DMS 273 (cell line): ENCODE data around the gene PTPRD.

ENCODE experiments used
- DNase-seq: peaks from one replicate; lab custom pipeline; 2025; ENCODE audit not compliant: unreplicated experiment; lab: John Stamatoyannopoulos, UW

PTPRD gene

DNA sequence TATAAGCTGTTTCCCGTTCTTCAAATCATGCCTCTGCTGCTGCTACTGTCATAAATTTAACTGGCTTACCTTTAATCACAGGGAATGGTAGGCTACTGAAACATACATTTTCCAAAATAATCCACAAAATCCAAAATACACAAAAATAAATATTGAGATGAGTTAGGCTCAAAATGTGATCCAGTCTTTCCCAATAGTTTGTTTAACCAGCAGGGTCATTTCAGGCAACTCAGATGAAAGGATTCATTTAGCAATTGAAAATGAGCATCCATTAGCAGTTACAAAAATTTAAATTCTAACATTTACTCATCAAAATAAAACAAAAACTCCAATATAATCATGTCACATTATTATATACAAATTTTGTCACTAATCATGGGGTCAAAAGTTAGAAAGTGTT, 1797.6 kb downstream of the PTPRD start:
- DNase-seq, result no peak

DNA sequence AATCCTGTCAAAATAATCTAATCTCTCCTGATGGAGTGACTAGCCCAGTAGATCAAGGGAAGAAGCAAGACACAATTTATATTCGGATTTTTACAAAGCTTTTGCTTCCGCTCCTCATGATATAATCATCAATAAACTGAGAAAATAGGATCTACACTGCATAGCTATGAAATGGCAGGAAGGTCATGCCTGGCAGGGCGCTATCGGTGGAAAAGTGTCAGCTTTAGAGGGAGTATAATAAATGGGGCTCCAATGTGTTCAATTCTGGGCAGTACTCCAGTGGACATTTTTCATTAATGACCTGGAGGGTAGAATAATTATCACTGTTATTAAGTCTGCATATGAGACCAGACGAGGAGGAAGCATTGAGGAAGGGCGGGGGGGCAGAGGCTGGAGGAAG, 1799.9 kb downstream of the PTPRD start:
- DNase-seq, result no peak

DNA sequence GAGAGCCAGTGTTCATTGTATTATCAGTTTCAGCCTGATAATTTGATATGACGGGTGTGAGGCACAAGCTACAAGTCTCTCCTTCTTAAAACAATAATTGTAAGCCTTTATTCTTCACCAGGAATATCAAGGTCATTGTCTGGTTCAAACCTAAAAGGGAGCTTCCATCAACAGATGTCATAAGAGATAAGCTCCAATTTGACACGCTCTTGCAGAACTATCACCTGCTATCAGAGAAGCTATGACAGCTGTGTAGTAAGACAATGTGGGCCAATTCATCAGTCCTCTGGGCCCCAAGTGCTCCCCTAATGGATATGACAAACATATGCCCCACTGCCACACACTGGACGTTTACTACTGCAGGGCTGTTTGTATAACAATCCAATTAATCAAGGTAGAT, 1803.1 kb downstream of the PTPRD start:
- DNase-seq, result no peak

DNA sequence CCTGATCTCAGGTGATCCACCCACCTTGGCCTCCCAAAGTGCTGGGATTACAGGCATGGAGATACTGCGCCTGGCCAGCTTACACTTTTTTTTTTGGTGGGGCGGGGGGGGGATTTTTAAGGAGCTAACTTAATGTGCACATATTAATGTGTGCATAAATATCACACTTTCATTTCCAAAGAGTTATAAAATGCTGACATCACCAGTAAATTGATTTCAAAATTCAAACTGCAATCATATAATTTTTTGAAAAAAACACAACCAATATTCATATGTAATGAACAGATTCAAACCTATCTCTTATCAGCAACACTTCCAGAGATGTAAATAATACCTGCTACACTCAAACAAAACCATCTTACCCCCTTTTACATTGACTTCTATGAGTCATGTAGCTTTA, 1806.7 kb downstream of the PTPRD start:
- no peak for DNase-seq

DNA sequence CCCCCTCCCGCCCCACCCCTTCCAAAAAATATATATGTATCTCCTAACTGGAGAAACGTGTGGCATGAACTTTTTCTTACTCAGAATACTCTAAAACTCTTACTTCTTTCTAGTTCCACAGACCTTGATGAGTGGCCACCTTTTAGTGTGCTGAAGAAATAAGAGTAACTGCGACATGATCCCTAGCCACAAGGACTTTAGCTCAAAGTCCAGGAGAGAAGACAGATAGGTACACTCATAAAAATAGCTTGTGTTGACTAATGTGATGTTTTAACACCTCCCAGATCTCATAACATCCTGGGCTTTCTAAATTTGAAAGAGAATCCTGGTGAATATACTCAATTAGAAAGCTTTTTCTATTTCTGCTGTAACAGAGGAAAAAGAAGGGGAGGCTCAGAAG, 1808.2 kb downstream of the PTPRD start:
- no peak for DNase-seq

DNA sequence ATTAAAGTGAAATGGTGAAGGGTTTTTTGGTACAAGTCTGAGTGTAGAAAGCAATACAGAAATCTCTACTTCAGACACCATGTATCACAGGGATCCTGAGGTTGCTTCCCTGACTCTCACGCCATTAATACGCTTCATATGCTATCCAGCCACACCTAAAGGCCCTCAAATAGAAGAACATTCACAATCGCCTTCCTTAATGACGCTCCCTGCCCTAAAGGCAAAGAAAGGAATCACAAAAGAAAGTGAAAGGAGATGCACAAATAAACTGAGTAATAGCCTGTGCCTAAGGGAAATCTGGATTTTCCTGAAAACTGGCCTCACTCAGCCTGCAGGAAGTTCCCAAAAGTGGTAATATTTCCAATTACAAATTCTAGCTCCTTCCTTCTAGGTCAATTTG, 1810.6 kb downstream of the PTPRD start:
- no peak for DNase-seq

DNA sequence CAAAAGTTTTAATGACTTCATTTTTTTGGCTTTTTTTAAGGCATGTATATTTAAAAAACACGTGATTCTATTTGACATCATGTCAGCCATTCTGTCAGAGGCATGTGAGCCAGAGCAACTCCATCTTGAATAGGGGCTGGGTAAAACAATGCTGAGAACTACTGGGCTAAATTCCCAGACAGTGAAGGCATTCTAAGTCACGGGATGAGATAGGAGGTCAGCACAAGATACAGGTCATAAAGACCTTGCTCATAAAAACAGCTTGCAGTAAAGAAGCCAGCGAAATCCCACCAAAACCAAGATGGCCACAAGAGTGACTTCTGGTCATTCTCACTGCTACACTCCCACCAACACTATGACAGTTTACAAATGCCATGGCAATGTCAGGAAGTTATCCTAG, 1812.6 kb downstream of the PTPRD start:
- no peak for DNase-seq

DNA sequence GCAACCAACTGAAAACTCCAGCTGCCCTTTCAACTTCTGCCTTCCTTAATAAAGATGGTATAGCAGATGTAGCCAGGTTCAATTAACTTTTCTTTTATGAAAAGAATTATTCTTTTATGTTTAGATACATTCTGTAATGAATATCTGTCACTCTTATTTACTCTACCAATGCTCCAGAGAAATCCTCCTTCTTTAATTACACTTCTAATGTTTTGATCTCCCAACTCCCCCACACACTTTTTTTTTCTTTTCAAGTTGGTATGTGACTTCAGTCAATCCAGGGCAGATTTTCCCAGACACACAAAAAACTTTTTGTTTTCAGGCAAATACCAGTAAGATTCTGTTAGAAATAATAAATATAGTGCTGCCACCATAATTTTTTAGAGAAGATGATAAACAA, 1813.2 kb downstream of the PTPRD start:
- no peak for DNase-seq

DNA sequence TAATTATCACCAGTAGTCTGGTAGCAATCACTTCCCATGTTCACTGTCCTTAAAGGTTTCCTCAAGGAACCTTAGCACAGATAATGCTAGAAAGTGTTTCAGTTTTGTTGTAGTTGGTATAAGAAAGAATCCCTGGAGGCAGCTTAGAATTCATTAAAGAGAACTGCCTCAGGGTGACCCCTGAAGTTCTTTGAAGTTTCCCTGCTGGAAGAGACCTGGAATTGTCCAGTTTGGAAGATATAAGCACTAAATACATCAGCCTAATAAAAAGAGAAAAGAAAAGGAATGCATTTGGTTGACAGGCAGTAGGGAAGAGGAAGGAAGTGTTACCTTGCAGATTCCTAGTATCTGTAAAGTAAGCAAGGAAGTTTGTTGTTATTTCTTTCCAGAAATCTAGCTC, 1813.6 kb downstream of the PTPRD start:
- DNase-seq, result no peak

DNA sequence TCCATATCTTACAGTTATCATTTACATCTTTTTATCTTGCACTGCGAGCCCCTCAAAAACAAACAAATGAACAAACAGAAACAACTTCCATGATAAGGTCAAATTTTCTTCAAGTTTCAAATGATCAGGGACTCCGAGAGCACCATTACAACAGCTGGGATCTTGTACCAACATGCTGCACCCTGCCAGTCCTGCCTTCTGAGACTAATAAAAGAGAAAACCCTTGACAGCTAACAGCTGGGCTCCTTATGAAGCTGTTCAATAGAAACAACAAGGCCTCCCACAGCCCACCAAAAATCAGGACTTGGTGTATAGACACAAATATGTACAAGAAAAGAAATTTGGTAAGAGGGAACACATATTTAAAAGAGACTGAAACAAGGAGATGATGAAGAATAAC, 1828.0 kb downstream of the PTPRD start:
- peak; percentile 74 for DNase-seq

DNA sequence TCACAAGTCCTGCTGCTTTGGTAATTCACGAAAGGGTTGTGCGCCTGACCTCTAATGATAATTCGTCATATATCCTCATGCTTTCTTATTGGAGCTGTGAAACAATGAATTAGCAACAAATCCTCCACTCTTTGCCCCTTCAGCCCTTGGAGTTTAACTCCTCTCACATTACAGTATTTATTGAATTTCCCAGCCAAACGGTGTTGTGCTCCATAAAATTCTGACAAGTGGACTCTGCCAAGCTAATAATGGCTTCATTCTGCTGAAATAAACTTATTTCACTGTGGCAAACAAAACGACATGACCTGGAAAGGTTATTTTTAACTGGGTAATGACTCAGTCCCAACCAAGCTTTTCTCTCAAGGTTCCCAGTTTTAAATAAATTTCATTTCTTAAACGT, 1828.9 kb downstream of the PTPRD start:
- DNase-seq, result no peak

DNA sequence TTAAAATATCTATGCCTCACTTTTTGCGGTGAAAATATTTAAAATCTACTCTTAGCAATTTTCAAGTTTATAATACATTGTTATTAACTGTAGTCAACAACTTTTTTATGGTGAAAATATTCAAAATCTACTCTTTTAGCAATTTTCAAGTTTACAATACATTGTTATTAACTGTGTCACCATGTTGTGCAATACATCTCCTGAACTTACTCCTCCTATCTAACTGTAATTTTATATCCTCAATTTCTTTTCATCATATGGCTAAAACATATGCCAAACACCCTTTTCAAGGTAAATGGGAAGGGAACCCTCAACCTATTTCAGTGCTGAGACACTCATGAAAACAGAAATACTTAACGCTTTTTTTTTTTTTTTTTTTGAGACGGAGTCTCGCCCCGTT, 1830.6 kb downstream of the PTPRD start:
- DNase-seq, result no peak

DNA sequence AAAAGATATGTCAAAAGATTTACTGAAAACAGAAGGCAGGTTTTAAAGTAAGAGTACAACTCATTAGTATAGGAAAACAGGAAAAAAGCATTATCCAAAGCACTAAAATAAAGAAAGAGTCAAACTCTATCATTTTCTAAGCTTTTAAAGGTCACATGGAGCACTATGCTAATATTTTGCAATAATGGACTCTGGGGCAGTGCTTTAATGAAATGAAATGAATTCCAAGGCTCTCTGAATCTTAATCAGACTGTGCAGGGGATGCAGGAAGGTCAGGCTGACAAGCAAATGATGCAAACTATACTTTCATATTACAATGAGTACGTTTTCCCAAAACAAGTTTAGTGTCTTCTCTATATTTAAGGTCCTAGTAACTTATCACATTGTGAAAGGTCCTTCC, 1831.3 kb downstream of the PTPRD start:
- DNase-seq, result no peak

DNA sequence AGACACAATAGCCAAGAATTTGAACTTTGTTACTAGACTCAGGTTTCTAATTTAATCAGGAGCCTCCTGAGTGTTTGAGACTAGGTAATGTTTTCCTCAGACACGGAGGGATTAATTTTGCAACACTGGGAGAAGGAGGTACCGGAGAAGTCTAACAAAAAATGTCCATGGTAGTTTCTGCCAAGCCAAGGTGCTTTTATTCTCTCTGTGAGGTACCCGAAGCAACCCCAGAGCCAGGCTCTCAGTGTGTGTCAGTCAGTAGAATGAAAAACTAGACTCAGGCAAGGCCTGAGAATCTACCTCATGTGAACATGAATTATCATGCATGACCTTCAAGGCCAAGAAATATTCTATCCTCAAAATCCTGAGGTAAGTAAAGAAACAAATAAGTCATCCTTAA, 1832.4 kb downstream of the PTPRD start:
- no peak for DNase-seq

DNA sequence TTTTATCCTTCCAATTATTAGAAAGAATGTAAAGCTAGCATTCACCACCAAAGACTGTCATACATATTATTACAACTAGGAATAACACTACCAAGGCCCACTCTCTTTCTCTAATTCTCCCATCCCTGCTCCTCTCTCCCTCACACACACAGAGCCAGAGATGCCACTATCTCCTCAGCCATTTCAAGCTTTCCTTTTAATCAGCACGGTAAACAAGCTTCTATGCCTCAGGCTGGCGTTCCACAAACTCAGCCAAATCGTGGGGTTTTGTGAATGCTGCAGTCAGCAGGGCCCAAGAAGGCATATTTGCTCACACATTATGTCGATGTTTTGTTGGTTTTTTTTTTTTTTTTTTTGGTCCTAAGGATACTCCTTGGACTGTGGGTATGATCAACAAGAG, 1833.3 kb downstream of the PTPRD start:
- no peak for DNase-seq

DNA sequence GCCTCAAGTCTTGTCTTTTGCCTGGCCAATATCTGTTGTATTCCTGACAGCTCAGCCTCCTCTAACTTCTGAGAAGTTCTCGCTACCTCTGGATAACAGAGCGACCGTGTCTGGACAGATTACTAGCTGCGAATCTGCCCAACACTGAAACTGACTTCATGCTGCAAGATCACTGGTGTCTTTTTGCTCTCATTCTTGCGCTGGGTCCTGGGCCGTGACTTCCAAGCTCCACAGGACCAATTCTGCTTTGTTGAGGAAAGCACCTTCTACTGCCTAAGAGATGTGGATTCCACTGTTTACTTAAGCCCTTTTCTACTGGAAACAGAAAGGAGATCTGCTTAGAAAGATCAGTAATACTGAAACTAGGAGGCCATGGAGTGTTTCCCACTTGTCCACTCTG, 1834.4 kb downstream of the PTPRD start:
- DNase-seq, result no peak

DNA sequence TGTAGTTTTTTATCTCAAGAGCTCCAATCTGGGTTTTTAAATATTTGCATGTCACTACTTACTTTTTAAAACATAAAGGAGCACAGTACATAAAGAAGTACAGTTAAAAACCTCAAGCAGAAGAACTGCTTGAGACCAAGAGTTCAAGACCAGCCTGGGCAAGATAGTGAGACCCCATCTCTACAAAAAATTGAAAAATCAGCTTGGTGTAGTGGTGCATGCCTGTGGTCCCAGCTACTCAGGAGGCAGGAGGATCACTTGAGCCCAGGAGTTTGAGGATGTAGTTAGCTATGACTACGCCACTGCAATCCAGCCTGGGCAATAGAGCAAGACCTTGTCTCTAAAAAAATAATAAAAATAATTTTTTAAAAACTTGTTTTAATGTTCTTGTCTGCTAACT, 1840.5 kb downstream of the PTPRD start:
- no peak for DNase-seq

DNA sequence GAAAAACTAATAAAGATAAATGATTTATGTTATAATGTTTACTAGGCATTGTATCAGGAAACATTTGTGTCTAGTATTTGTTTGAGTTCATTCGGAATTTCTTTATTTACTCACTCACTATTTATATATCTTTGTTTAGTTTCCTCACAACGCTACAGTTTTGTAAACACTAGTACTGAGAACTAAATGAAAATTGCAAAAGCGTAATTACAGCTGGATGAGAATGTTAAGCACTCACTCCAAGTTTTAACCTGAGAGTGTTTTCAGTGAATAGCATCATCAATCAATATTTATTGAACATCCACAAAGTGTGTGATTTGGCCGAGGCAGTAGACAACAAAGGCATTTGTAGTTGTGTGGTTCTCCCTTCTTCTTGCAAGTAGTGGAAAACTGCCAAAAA, 1843.6 kb downstream of the PTPRD start:
- DNase-seq, result no peak

DNA sequence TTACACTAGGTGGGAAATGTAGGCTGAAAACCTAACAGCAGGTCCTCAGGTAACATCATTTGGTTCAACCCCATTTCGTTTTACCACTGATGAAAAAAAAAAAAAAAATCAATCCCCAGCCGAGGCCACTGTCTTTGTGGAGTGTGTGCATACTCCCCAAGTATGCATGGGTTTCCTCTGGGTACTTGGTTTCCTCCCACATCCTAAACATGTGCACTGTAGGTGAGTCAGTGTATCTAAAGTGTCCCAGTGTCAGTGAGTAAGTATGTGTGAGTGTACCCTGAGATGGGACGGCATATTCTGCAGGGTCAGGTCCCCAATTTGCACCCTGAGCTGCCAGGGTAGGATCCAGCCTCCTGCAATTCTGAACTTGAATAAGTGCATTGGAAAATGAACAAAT, 1846.7 kb downstream of the PTPRD start:
- no peak for DNase-seq

DNA sequence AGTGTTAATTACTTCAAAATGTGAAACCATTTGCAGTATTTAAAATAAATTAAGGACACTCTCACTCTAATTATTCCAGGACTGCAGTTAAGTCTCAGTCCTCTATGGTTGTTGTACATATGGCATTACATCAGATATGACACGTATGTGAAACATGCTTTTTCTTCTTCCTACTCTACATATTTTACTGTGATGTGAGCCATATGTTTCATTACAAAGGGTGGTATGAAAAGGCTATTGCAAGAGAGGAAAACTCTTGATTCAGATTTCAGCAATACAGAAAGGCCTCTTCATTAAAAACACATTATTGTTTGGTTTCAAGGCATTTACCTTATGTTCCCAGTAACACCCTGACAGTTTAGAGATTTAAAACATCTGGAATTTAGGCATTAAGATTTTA, 1848.8 kb downstream of the PTPRD start:
- peak; percentile 26 for DNase-seq

DNA sequence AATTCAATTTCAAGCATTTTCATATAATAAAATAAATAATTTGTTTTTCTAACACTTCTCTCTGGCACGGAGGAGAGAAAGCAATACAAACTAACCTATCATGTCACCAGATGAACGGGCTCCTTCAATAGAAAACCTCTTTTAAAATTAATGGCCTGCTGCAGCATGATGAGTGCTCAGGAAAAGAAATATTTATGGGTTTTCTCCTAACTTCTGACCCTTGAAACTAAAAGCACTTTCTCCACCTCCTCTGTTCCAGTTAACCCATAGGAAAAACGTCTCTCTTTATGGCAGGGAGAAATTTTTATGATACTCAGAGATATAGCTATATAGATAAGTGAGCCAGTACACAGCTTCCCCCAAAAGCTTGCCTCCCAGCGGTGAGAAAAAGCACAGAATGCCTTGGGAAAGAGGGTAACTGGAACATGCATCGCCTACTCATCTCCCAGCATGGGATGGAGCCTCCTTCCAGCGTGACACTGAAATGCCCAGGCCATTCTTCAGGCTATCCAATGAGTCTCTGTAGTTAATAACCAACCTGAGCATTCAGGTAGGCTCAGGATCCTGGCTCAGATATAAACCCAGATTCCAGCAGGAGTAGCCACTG, 1850.2 kb downstream of the PTPRD start:
- DNase-seq, result no peak

DNA sequence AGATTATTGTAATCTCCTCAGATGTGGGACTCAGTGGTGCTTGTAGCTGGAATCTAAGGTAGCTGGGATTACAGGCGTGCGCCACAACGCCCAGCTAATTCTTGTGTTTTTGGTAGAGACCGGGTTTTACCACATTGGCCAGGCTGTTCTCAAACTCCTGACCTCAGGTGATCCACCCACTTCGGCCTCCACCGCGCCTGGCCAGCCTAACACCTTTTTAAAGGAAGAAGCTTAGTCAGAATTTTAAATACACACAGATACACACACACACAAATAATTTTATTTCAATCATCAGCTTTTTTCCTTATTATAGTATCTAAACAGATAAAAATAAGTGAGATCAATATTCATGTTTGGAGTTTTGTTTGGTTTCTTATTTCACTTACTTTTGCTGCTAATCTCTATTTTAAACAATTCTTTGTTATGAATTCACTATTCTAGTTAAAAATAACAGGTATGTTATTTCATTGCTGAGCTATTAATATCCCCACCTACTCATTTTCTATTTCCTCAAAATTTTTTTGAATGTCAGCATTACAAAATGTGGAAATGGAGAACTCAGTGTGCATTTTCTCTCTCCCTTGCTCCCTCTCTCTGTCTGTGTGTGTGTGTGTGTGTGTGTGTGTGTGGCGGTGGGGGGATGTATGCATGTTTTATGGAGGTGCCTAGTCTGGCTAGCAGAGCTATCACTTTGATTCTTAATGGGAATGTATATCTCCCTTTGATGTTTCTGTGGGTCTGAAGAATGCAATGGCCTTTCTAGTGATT, 1852.6 kb downstream of the PTPRD start:
- DNase-seq, result no peak

DNA sequence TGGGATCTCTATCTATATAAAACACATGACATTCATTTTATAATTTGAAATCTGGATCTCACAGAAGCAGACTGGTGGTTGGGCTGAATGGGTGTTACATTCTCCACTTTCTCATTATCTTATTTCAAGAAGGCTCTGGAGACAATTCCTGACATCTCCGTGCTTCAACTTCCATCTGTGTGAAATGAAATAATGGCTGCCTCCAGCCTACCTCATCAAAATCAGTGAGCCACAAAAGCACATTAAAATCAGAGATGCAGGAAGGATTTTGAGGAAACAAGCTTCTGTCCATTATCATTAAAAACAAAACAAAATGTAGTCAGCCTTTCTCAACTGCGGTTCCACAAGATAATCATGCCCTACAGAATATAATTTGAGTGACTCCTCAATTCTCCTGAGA, 1854.9 kb downstream of the PTPRD start:
- no peak for DNase-seq
